ENCODE measurements around the gene ARHGEF26. TPM values are rescaled to one million over a fixed set of nuclear protein-coding genes. Genes with fewer than 3 reads are reported as not detected.
"Not testable (repeated sequence)": the region's sequence is repeated elsewhere in the genome, so short reads cannot be mapped to it uniquely, and the experiment has no call there.

ARHGEF26 gene
- total RNA-seq, 1 donor from 2014 or later, result 0.53 TPM

DNA sequence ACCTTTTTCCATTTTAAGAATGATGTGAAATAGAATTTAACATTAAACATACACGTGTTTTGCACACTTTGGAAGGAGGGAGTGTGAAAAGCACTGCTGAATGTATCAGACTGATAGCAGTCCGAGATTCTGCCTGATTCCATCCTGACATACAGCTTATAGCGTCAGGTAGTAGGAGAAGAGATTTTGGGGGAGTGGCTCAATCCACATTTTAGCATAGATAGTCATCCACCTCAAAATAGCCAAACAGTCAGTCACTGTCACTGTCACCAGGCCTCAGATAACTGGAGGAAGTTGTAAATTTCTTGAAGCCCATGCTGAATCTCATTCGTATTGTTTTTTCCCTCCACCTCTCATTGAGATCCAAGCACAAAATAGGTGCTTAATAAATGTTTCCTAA is 35.4 kb upstream of the ARHGEF26 start:
- TF ChIP-seq, protein P1, sequence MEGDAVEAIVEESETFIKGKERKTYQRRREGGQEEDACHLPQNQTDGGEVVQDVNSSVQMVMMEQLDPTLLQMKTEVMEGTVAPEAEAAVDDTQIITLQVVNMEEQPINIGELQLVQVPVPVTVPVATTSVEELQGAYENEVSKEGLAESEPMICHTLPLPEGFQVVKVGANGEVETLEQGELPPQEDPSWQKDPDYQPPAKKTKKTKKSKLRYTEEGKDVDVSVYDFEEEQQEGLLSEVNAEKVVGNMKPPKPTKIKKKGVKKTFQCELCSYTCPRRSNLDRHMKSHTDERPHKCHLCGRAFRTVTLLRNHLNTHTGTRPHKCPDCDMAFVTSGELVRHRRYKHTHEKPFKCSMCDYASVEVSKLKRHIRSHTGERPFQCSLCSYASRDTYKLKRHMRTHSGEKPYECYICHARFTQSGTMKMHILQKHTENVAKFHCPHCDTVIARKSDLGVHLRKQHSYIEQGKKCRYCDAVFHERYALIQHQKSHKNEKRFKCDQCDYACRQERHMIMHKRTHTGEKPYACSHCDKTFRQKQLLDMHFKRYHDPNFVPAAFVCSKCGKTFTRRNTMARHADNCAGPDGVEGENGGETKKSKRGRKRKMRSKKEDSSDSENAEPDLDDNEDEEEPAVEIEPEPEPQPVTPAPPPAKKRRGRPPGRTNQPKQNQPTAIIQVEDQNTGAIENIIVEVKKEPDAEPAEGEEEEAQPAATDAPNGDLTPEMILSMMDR (IDR thresholded peaks at IDR 0.05; ENCODE audit: insufficient read depth, low read length, severe bottlenecking), result no peak
- no peak overlapping the region for H3K4me3 ChIP-seq (ENCODE audit: low read depth, low read length)
- DNase-seq (ENCODE audit: low read depth), result no peak
- no peaks in the 10 kb centered on the region for H3K27me3 ChIP-seq (ENCODE audit: control insufficient read depth, insufficient read depth, low read length)
- H3K36me3 ChIP-seq (ENCODE audit: control insufficient read depth, insufficient read depth, low read length), result no peaks in the 10 kb centered on the region
- FAIRE-seq, result no peak

DNA sequence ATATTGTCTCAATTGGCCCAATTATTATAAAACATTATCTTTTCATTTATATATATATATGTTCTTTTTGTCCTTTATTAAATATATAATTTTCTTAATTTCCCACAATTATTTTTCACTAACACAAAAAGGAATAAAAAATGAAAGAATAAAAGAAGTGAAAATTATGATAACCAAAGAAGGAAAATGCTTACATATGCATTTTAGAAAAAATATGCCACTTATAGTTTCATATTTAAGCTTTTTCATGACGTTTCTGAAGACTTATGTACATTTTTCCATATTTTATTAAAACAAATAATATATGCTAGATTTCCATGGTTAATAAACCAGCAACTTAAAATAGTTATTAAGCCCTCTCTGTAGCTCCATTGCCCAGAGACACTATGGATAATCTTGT is 34.9 kb upstream of the ARHGEF26 start:
- no peak for FAIRE-seq
- Histone ChIP-seq H3K36me3 (ENCODE audit: control insufficient read depth, insufficient read depth, low read length) (no peaks in the 10 kb centered on the region), H3K4me3 (ENCODE audit: low read depth, low read length) (no peak overlapping the region), H3K27me3 (ENCODE audit: control insufficient read depth, insufficient read depth, low read length) (no peaks in the 10 kb centered on the region)
- TF ChIP-seq, protein P1 (IDR thresholded peaks at IDR 0.05; ENCODE audit: insufficient read depth, low read length, severe bottlenecking), result no peak
- no peak for DNase-seq (ENCODE audit: low read depth)

DNA sequence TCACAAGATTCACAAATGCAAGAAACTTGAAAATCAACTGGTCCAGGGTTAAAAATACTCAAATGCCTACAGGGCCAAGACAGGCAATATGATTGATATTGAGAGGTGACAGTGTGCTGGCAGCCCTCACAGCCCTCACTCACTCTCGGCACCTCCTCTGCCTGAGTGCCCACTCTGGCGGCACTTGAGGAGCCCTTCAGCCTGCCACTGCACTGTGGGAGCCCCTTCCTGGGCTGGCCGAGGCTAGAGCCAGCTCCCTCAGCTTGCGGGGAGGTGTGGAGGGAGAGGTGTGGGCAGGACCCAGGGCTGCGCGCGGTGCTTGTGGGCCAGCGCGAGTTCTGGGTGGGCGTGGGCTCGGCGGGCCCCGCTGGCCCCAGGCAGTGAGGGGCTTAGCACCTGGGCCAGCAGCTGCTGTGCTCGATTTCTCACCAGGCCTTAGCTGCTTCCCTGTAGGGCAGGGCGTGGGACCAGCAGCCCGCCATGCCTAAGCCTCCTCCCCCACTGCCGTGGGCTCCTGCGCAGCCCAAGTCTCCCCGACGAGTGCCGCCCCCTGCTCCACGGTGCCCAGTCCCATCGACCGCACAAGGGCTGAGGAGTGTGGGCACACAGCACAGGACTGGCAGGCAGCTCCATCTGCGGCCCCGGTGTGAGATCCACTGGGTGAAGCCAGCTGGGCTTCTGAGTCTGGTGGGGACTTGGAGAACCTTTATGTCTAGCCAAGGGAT is 33.3 kb upstream of the ARHGEF26 start:
- not testable (repeated sequence) for DNase-seq (ENCODE audit: low read depth); FAIRE-seq; H3K4me3 ChIP-seq (ENCODE audit: low read depth, low read length); H3K27me3 ChIP-seq (ENCODE audit: control insufficient read depth, insufficient read depth, low read length); H3K36me3 ChIP-seq (ENCODE audit: control insufficient read depth, insufficient read depth, low read length)

DNA sequence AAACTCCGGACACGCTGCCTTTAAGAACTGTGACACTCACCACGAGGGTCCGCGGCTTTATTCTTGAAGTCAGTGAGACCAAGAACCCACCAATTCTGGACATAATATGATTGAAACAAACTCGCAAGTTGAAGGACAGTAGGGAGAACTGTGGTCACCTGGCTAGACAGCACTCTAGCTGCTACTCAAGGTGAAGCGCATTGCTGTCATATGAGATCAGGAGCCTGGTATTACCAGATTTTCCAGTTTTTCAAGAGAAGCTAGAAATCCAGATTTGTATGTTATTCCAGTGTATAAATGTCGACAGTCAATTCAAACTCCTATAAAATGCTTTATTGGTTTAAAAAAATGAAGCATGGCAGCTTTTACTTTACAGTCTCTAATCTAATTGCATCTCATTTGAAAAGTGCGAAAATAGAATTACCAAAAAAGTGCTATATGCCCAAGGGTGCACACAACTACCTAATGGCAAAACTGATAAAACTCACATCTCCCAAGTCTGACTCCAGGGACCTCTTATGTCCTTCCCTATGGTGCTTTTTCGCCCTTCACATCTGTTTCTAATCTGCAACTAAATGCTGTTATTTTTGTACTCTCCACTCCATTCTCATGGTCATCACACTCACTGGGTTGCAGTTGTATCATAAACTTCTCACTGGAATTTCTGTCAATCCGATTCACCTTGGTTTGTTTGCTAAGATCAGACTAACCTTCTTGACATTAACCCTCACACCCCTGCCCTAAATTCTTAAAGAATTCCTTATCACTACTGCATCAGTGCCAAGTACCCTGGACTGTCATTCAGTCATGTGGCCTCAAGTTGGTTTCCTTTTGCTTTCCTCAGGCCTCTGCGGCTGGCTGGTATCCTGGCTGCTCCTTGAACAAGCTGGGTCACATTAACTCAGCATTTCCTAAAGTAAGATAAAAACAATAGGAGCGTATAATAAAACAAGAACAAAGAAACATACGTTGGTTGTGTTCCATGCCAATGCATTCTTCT is 31.5 kb upstream of the ARHGEF26 start:
- TF ChIP-seq, protein P1 (IDR thresholded peaks at IDR 0.05; ENCODE audit: insufficient read depth, low read length, severe bottlenecking), result no peak
- FAIRE-seq (no peak), DNase-seq (ENCODE audit: low read depth) (peak; percentile 83)
- Histone ChIP-seq H3K27me3 (ENCODE audit: control insufficient read depth, insufficient read depth, low read length) (no peaks in the 10 kb centered on the region), H3K4me3 (ENCODE audit: low read depth, low read length) (no peak overlapping the region), H3K36me3 (ENCODE audit: control insufficient read depth, insufficient read depth, low read length) (no peaks in the 10 kb centered on the region)

DNA sequence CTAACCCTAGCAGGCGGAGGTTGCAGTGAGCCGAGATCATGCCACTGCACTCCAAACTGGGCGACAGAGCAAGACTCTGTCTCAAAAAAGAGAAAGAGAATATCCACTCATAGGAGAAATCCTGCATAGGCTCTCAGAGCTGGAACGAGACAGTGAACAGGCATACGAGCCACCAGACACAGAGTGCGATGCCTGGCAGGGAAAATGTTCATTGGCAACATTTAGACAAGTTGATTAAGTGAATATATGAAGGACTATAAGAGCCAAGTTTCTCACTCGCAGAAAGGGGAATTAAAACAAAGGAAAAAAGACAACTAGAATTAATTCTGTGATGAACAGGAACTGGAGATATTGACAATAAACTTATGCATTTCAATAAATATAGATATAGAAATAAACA is 27.1 kb upstream of the ARHGEF26 start:
- no peak for DNase-seq (ENCODE audit: low read depth)
- TF ChIP-seq, protein P1 (IDR thresholded peaks at IDR 0.05; ENCODE audit: insufficient read depth, low read length, severe bottlenecking), result no peak
- H3K4me3 ChIP-seq (ENCODE audit: low read depth, low read length), result no peak overlapping the region
- no peak for FAIRE-seq
- no peaks in the 10 kb centered on the region for H3K27me3 ChIP-seq (ENCODE audit: control insufficient read depth, insufficient read depth, low read length)
- H3K36me3 ChIP-seq (ENCODE audit: control insufficient read depth, insufficient read depth, low read length), result no peaks in the 10 kb centered on the region

DNA sequence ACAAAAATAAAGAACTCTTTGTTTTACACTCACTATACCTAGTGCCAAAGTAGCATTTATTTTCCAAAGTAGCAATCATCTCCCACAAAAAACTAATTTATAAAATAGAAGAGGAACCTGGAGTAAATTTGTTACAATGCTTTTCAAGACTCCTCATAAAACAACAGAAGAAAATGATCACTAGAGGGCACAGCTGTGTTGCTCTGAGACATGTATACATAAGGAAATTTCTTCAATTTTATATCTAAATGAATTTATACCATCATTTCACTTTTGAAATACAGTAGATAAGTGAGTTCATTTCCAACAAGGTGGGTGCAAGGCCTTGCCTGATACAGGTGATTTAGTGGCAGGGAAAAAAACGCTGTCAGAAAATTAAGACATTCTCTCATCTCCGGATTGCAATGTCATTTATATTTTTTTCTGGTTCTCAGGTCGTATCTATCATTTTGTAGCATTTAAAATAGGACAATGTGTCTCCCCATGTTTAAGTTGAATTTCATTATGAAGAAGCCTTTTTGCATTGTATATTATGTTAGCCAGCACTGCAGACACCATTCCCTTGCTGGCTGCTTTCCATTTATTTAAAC is 25.3 kb upstream of the ARHGEF26 start:
- FAIRE-seq (no peak), DNase-seq (ENCODE audit: low read depth) (peak; percentile 55)
- H3K27me3 ChIP-seq (ENCODE audit: control insufficient read depth, insufficient read depth, low read length), result no peaks in the 10 kb centered on the region
- no peak overlapping the region for H3K4me3 ChIP-seq (ENCODE audit: low read depth, low read length)
- TF ChIP-seq, protein P1 (IDR thresholded peaks at IDR 0.05; ENCODE audit: insufficient read depth, low read length, severe bottlenecking), result peak; percentile 30
- no peaks in the 10 kb centered on the region for H3K36me3 ChIP-seq (ENCODE audit: control insufficient read depth, insufficient read depth, low read length)

Measured in bronchial epithelial cell (primary cell).